UCSD-AML1 (cell line): ENCODE measurements around the gene HSF2BP.
"Not testable (repeated sequence)": the region's sequence is repeated elsewhere in the genome, so short reads cannot be mapped to it uniquely, and the experiment has no call there.

Experiments
- DNase-seq: peaks from one replicate; lab custom pipeline; 2025; ENCODE audit not compliant: unreplicated experiment; lab: John Stamatoyannopoulos, UW

Gene HSF2BP

DNA sequence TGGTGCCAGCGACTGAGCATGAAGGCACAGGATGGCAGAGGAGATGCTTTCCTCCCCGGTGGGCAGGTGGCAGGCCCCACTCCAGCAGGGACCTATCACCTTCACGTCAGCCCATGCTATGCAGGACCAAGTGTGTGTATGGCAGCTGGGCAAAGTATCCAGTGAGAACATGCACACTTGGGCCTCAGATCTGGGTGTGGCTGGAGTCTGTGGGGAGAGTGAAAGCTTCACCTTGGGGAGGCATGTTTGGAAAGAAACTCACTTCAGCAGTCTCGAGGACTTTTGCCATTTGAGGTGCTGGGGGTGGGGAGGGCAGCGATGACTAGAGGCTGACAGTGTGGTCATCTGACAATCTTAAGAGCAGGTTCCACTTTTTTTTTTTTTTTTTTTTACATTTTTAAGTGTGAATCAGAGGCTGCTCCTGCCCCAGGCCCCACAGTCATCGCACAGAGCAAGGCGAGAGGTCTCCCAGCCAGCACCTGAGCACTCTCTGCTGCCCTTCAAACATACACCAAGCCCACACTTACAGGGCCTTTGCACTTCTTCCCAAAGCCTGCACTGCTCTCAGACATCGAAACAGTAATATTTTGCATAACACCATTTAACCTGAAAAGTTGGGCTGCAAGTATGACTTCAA, 136.7 kb downstream of the HSF2BP start:
- not testable (repeated sequence) for DNase-seq

DNA sequence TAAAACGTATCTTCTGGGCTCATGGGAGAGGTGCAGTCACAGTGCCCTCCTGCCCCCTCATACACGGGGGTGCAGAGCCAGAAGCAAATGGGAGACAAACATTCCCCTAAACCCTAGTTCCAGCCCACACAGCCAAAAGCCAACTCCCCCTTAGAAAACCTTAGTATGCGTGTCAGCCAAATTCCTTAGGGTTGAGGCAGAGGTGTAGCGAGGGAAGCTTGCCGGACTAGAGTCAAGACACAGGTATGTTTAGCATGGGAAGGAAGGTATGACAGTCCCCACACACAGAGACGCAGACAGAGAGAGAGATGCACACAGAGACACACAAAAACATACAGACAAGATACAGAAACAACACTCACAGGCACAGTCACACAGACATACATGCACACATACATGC, 141.6 kb downstream of the HSF2BP start:
- not testable (repeated sequence) for DNase-seq

DNA sequence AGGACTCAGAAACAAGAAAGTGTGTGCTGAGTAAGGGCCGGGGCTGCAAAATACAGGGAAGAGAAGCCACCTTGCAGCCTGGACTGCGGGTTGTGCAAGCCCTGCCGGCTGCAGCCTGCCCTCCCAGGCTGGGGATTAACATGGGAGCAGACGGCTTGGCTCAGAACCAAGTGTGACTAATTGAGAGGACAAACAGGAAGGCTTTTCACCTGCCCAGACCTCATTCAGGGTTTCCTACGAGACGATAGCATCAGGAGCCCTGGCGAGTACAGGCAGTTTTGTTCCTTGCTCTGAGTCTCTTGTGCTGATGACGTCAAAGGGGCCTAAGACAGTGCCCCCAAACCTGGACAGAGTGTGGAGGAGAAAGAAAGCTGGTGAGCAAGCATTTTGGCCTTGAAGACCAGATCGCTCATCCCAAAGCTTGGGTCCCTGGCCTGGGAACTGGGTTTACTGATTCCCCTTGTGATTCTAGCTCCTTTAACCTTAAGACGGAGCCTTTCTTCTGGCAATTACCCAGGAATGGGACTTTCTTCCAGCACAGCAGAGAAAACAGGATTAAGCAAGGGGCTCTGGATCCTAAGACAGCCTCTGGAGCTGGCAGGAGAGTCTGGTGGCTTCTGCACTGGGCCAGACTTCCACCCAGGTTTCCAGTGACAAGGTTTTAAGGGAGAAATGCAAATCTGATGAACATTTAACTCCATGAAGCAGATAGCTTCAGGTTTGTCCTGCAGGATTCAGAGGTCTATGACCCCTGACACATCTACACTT, 142.2 kb downstream of the HSF2BP start:
- not testable (repeated sequence) for DNase-seq

- not testable (repeated sequence) for DNase-seq
Measured at GRCh38 chr21:43516295-43516847, 142.9 kb downstream of the HSF2BP start.

DNA sequence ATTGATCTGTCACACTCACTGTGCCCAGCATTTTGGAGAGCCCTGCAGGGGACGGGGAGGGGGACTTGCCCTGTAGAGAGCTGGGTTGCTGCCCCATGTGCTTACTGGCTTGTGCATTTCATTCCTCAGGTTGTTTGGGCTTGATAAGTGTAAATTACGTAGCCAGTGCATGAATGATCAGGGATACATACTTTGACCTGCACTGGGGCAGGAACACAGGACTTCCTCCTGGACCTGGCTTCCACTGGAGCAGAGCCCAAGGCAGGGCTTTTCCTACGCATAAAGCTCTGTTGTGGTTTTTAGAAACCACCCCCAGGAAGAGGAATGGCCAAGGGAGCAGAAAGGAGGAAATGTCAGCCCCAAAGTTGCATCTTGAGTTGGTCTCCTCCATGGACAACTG, 144.5 kb downstream of the HSF2BP start:
- DNase-seq = not testable (repeated sequence)

DNA sequence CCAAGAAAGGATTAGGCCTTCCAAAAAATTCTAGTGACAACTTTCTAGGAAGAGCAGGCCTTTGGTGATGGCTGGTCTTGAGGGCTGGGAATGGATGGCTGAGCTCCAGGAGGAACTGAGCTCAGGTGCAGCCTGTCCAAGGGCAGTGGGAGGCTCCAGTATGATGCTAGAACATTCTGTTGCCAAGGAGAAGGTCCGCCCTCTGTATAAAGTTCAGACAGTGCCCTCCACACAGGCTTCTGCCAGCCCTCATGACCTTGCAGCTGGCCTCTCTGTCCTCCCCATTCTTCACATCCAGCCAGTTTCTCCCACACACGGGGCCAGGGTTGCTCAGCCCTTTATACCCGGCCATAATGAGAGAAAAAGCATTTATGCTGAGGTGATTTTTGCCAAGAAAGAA, 146.3 kb downstream of the HSF2BP start:
- not testable (repeated sequence) for DNase-seq

DNA sequence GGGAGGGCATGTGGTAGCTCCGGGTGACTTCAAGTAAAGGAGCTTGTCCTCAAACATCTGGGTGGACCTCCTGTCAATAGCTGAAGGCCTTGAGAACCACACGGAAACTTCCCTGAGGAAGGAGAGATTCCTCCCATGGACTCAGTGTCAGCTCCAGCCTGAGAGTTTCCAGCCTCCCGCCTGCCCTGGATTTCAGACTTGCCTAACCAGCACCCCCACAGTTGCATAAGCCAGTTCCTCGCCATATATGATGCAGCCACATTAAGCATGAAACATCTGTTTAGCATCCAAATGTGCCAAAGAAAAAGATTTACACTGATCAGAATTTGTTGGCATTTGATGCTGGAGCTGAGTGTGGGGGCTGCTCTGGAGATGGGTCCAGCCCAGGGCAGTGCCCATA, 148.1 kb downstream of the HSF2BP start:
- DNase-seq = not testable (repeated sequence)

- not testable (repeated sequence) for DNase-seq
Measured at GRCh38 chr21:43510669-43511068, 148.6 kb downstream of the HSF2BP start.

GRCh38 chr21:43503892-43504291, 155.4 kb downstream of the HSF2BP start:
- not testable (repeated sequence) for DNase-seq

GRCh38 chr21:43503075-43503750, 156.1 kb downstream of the HSF2BP start:
- not testable (repeated sequence) for DNase-seq

- not testable (repeated sequence) for DNase-seq
Measured at GRCh38 chr21:43502407-43503071, 156.7 kb downstream of the HSF2BP start.

GRCh38 chr21:43498924-43499323, 160.4 kb downstream of the HSF2BP start:
- not testable (repeated sequence) for DNase-seq

DNA sequence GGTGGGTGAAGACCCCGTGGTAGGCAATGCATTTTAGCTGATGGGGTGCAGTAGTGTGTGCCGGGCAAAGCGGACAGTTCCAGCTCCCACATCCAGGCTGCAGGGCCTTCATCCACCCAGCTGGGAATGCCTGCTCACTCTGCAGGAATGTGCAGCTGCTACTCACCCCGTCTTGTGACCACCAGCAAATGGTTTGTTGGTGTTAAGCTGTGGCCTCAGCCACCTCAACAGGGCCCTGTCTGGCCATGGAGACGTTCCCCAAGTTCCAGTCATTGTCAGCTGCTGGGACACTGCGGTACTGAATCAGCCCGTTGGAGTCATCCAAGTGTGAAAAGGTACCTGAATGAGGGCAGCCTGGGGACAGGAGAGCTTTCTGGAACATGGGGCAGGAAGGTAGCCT, 161.2 kb downstream of the HSF2BP start:
- DNase-seq = not testable (repeated sequence)

DNA sequence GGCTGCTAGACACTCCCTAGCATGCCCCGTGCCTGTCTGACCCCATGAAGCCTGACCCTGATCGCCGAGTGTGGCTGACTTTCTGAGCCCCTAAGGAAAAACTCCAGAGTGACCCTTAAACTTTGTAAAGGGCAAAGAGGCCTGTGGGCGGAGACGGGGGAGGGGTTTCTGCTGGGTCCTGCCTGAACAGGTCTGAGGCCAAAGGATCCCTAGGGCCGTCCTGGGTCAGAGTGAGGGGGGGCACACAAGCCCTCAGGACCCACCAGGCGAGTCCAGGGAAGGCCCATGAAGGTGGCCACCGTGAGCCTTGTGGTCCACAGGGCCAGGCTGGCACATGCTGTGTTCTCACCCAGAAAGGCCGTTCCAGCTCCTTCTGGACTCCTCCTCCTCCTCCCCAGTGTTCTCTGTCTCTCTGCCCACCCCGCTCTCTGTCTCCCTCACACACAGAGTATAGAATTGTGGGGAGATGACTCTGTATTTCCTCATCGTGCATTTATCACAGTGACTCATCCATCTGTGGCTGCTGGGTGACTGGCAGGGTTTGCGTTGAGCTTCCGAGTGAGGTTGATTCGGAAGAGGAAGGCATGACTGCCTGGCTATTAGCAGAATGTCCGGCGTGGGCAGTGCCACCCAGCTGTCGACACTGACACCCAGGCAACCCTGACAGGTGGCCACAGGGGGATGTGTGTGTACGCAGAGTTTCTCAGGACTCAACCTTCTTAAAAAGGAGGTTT, 164.8 kb downstream of the HSF2BP start:
- not testable (repeated sequence) for DNase-seq

DNA sequence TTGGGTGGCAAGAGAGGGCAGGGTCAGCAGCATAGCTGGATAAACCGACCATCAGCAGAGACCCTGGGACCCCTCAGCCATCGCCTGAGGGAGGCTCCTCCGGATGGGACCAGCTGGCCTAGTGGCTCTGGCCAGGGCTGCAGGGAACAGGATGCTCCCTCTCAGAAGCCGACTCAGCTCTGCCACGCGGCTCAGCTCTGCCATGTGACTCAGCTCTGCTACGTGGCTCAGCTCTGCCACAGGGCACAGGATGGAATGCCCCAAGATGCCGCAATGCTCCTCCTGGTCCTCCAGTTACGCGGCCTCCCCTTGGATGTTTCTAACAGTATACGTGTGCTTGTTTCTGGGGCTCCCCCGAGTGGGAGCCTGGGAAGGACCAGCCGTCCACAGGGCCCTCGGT, 165.8 kb downstream of the HSF2BP start:
- DNase-seq = not testable (repeated sequence)

- not testable (repeated sequence) for DNase-seq
Measured at GRCh38 chr21:43488235-43488634, 171.1 kb downstream of the HSF2BP start.

DNA sequence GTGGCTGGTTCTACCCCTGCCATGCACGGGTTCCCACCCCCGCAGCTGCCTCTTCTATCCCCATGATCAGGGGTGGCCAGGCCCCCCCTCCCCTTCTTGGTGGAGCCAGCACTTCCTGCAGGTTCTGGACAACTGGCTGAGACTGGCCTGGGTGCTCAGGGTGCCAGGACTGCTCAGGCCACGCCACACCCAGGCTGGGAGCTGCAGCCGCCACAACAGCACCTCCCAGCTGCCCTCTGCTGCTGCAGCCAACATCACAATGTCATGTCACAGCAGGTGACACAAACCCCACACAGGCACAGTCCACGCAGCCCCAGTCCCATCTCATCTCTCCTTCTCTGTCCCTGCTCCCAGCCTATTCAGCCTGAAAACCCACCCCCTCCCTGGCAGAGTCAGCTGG, 173.2 kb downstream of the HSF2BP start:
- not testable (repeated sequence) for DNase-seq

DNA sequence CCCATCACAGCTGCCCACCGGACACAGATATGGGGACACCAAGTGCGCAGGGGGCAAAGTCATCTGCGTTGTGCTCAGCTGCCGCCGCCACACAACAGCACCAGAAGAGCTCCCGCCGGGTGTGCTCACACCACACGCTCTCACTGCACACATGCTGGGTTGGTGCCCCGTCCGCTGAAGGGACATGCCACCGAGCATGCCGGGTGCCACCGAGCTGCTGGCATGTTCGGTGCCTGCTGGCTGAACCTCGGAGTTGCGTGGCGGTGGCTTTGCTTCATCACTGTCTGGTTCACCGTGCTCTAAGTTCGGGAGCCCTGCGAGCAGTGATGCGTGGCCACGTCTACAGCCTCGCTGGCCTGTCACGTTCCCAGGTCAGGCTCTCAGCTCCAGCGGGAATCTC, 174.3 kb downstream of the HSF2BP start:
- not testable (repeated sequence) for DNase-seq

- not testable (repeated sequence) for DNase-seq
Measured at GRCh38 chr21:43479197-43479596, 180.1 kb downstream of the HSF2BP start.
